Measurements from ENCODE around the gene UBE2H.

The UBE2H gene

DNA sequence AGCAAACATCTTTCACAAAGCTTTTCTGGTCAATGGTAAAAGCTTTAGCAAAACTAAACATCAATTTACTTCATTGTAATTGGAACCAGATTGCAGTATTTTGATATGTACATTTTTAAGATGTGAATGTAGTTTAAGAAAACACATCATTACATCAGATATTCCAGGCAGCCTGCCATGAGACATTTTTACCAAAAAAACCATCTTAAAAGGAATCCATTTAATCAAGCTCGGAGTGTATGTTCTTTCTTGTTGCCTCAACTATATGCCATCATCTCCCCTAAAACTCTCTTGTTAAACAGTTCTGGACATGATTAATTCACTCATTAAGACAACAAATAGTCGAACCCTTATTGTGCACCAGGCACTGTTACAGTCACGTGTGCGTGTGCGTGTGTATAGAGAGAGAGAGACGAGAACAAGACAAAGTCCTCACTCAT lies 97.5 kb downstream of the UBE2H start:
- TF ChIP-seq, protein P1, sequence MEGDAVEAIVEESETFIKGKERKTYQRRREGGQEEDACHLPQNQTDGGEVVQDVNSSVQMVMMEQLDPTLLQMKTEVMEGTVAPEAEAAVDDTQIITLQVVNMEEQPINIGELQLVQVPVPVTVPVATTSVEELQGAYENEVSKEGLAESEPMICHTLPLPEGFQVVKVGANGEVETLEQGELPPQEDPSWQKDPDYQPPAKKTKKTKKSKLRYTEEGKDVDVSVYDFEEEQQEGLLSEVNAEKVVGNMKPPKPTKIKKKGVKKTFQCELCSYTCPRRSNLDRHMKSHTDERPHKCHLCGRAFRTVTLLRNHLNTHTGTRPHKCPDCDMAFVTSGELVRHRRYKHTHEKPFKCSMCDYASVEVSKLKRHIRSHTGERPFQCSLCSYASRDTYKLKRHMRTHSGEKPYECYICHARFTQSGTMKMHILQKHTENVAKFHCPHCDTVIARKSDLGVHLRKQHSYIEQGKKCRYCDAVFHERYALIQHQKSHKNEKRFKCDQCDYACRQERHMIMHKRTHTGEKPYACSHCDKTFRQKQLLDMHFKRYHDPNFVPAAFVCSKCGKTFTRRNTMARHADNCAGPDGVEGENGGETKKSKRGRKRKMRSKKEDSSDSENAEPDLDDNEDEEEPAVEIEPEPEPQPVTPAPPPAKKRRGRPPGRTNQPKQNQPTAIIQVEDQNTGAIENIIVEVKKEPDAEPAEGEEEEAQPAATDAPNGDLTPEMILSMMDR (IDR thresholded peaks at IDR 0.05; ENCODE audit: borderline replicate concordance, insufficient read depth, low read depth, low read length), result no peak
- no peak overlapping the region for H3K4me3 ChIP-seq (ENCODE audit: low read depth, low read length)

DNA sequence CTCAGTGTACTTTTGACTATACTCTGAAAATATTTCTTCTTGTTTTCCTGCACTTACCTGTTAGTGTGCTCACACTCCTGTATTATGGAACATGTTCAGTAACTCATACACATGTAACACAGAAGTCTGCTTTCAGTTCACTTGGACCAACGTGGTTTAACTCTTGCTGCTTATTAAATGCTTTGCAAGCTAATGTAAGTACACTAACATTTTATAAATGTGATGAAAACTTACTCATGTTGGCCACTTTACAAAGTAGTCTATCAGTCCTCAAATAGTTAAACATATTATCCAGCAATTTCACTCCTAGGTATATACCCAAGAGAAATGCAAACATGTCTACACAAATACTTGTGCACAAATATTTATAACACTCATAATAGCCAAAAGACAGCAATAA lies 98.4 kb downstream of the UBE2H start:
- TF ChIP-seq, protein P1 (IDR thresholded peaks at IDR 0.05; ENCODE audit: borderline replicate concordance, insufficient read depth, low read depth, low read length), result no peak
- H3K4me3 ChIP-seq (ENCODE audit: low read depth, low read length), result no peak overlapping the region

DNA sequence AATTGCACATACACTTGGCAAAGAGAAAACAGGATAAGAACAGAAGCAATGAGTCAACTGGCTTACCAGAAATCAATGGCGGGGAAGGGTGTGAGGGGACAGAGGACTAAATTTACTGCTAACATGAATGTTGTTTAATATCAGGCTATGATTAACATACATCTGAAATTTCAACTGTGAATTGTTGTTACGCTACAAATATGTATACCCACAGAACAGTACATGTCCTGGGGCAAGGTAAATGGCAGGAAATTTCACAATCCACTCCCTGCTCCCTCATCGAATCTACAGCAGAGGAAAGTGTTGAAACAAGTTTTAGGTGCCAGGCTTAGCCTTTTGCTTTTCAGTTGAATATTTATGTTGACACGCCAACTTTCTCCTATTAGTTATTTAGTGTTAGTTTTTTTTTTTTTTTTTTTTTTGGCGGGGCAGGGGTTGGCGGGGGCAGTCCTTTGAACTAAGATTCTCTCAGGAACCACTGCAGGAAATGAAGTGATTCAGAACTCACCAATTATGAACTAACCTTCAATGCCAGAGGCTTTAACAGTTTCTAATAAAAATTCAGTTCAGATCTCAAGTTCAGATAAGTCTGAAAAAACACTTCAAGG lies 99.0 kb downstream of the UBE2H start:
- no peak overlapping the region for H3K4me3 ChIP-seq (ENCODE audit: low read depth, low read length)
- TF ChIP-seq, protein P1 (IDR thresholded peaks at IDR 0.05; ENCODE audit: borderline replicate concordance, insufficient read depth, low read depth, low read length), result no peak

DNA sequence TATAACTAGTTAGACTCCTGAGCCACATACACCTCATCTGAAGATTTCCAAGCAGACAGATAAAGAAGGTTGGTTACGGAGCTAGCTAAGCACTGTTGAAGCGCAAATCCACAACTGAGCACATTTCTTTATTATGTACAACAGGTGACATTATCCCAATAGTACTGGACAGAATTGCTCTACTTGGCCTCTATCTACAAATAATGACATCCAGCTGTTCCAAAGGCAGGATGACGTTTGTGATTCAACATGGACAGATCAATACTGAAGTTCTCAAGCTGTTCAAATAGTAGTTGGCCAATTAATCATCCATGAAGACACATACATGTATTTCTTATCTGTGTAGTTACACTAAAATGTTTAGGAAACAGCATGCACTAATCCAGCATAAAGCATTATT lies 101.0 kb downstream of the UBE2H start:
- TF ChIP-seq, protein P1 (IDR thresholded peaks at IDR 0.05; ENCODE audit: borderline replicate concordance, insufficient read depth, low read depth, low read length), result no peak
- H3K4me3 ChIP-seq (ENCODE audit: low read depth, low read length), result no peak overlapping the region

DNA sequence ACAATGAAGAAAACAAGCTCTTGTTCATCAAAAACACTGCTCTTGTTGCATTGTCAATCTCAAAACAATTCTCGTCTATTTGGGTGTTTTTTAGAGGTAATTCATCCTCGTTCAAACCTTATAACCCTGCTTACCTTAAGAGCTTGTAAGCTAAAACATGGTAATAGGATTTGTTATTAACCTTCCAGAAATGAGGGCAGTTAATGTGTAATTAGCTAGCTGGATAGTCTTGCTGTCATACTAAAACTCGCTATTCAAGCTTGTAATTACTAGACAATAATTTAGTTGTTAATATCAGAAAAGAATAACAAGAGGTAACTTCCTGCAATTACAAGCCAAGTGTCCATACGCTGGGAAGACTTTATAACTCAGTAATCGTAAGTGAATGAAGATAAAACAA lies 101.6 kb downstream of the UBE2H start:
- TF ChIP-seq, protein P1 (IDR thresholded peaks at IDR 0.05; ENCODE audit: borderline replicate concordance, insufficient read depth, low read depth, low read length), result no peak

DNA sequence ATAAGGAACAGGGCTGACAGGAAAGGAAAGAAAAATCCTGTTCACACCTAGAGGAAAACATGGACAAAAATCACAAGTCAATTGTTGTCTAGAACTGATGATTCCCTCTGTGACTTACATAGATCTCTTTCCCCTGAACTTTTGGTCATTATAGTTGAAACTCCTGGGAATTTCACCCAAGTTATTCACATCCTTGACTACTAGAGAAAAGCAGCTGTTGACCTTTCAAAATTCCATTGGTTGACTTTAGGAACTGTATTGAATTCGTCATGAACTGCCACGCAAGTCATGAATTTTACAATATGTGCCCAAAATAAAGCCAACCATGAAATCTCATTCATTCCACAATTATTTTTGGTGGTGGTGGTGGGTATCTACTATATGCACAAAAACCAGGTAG lies 104.3 kb downstream of the UBE2H start:
- no peak overlapping the region for H3K4me3 ChIP-seq (ENCODE audit: low read depth, low read length)
- TF ChIP-seq, protein P1 (IDR thresholded peaks at IDR 0.05; ENCODE audit: borderline replicate concordance, insufficient read depth, low read depth, low read length), result no peak

More for the DNA sequence above, 101.6 kb downstream of the UBE2H start:
- no peak overlapping the region for H3K4me3 ChIP-seq (ENCODE audit: low read depth, low read length)

DNA sequence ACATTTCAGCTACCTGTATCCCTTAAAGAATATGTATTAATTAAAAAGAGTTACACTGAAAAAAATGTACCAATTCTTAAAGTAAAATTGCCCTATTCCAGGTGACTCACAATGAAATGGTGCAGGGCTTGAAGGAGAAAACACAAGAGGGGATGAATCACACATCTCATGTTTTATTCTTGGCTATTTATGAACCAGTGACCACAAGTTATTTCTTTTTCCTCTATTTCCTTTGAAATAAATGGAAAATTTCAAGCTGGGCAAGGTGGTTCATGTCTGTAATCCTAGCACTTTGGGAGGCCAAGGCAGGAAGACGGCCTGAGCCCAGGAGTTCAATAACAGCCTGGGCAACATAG lies 106.8 kb downstream of the UBE2H start:
- TF ChIP-seq, protein P1 (IDR thresholded peaks at IDR 0.05; ENCODE audit: borderline replicate concordance, insufficient read depth, low read depth, low read length), result no peak
- no peak overlapping the region for H3K4me3 ChIP-seq (ENCODE audit: low read depth, low read length)
